ENCODE data around the gene DPYSL4. TPM values are rescaled to one million over a fixed set of nuclear protein-coding genes. Genes with fewer than 3 reads are reported as not detected.
"Not testable (repeated sequence)": the region's sequence is repeated elsewhere in the genome, so short reads cannot be mapped to it uniquely, and the experiment has no call there.

Gene DPYSL4
- polyA plus RNA-seq, 3 donors, result 12.8 to 14.3 (median 14.2) TPM

GRCh38 chr10:132204781-132205473 is 18.2 kb downstream of the DPYSL4 start:
- no peak for DNase-seq (ENCODE audit: low read depth in 3 of 3, low spot score in 2 of 3)

- no peak for DNase-seq (ENCODE audit: low read depth in 3 of 3, low spot score in 2 of 3)
Measured at GRCh38 chr10:132205650-132206376, 19.1 kb downstream of the DPYSL4 start.

GRCh38 chr10:132206377-132206745 is 19.6 kb downstream of the DPYSL4 start:
- no peak for DNase-seq (ENCODE audit: low read depth in 3 of 3, low spot score in 2 of 3)

GRCh38 chr10:132206806-132207535 is 20.2 kb downstream of the DPYSL4 start:
- no peak for DNase-seq (ENCODE audit: low read depth in 3 of 3, low spot score in 2 of 3)

GRCh38 chr10:132207536-132208461 is 21.1 kb downstream of the DPYSL4 start:
- DNase-seq (ENCODE audit: low read depth in 3 of 3, low spot score in 2 of 3), result no peak

- DNase-seq (ENCODE audit: low read depth in 3 of 3, low spot score in 2 of 3), result no peak
Measured at GRCh38 chr10:132208462-132209050, 21.8 kb downstream of the DPYSL4 start.

GRCh38 chr10:132209130-132209529 is 22.4 kb downstream of the DPYSL4 start:
- DNase-seq (ENCODE audit: low read depth in 3 of 3, low spot score in 2 of 3), result no peak

- no peak for DNase-seq (ENCODE audit: low read depth in 3 of 3, low spot score in 2 of 3)
Measured at GRCh38 chr10:132209978-132210530, 23.3 kb downstream of the DPYSL4 start.

- DNase-seq (ENCODE audit: low read depth in 3 of 3, low spot score in 2 of 3), result no peak
Measured at GRCh38 chr10:132210766-132211165, 24.0 kb downstream of the DPYSL4 start.

GRCh38 chr10:132211246-132211645 is 24.5 kb downstream of the DPYSL4 start:
- no peak for DNase-seq (ENCODE audit: low read depth in 3 of 3, low spot score in 2 of 3)

GRCh38 chr10:132212816-132213215 is 26.1 kb downstream of the DPYSL4 start:
- no peak for DNase-seq (ENCODE audit: low read depth in 3 of 3, low spot score in 2 of 3)

GRCh38 chr10:132213917-132214316 is 27.2 kb downstream of the DPYSL4 start:
- no peak for DNase-seq (ENCODE audit: low read depth in 3 of 3, low spot score in 2 of 3)

GRCh38 chr10:132216441-132216840 is 29.7 kb downstream of the DPYSL4 start:
- not testable (repeated sequence) for DNase-seq (ENCODE audit: low read depth in 3 of 3, low spot score in 2 of 3)

- no peak for DNase-seq (ENCODE audit: low read depth in 3 of 3, low spot score in 2 of 3)
Measured at GRCh38 chr10:132219486-132219885, 32.7 kb downstream of the DPYSL4 start.

GRCh38 chr10:132220061-132220460 is 33.3 kb downstream of the DPYSL4 start:
- no peak for DNase-seq (ENCODE audit: low read depth in 3 of 3, low spot score in 2 of 3)

GRCh38 chr10:132220996-132221395 is 34.2 kb downstream of the DPYSL4 start:
- not testable (repeated sequence) for DNase-seq (ENCODE audit: low read depth in 3 of 3, low spot score in 2 of 3)

GRCh38 chr10:132222726-132223125 is 36.0 kb downstream of the DPYSL4 start:
- no peak for DNase-seq (ENCODE audit: low read depth in 3 of 3, low spot score in 2 of 3)

GRCh38 chr10:132223156-132223590 is 36.4 kb downstream of the DPYSL4 start:
- DNase-seq (ENCODE audit: low read depth in 3 of 3, low spot score in 2 of 3), result peak; percentile 57 to 69 (median 57)

GRCh38 chr10:132223611-132224342 is 37.0 kb downstream of the DPYSL4 start:
- DNase-seq (ENCODE audit: low read depth in 3 of 3, low spot score in 2 of 3), result no peak

All from right renal cortex interstitium (tissue), 3 donors.